ENCODE measurements around the gene APOBEC3B. TPM values are rescaled to one million over a fixed set of nuclear protein-coding genes. Genes with fewer than 3 reads are reported as not detected.

APOBEC3B gene
- total RNA-seq, result 2.3 and 3.5 TPM in 2 replicates

GRCh38 chr22:38981992-38982927 is at the start of gene APOBEC3B:
TSS of gene APOBEC3B (plus strand) at chr22:38982347. CDS start at chr22:38982454, 107 bp downstream.

GRCh38 chr22:38957046-38957770 is 24.9 kb upstream of the APOBEC3B start, which contains the start of gene APOBEC3A:
TSS of gene APOBEC3A (plus strand) at chr22:38957609. CDS start at chr22:38957692, 83 bp downstream.

DNA sequence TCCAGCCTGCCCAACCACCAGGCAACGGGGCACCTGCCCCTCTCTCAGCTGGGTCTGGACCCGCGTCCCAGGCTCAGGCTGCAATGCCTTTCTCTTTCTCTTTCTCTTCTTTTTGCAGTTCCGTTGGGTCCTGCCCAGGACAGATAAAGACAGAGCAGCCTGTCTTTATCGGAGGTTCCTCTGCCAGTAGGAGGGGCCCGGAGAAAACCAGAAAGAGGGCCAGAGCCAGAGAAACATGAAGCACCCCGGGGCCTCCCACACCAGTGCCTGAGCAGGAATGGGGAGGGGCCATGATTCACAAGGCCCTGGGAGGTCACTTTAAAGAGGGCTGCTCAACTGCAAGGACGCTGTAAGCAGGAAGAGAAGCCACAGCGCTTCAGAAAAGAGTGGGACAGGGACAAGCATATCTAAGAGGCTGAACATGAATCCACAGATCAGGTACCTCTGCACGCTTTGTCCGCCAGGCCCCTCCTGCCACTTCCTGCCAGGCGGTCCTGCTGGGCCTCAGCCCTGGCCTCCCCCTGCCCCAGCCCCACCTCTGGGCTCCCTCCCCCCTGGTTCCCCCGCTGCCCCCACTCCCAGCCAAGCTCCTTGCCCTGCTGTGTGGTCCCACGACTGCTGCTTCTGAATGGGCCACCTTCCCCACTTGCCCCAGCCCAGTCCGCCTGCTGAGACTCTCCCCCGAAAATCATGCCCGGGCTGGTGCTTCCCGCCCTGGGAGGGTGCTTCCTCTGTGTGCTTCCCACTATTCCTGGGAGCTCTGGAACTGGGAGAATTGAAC is 32.0 kb downstream of the APOBEC3B start, which contains the start of gene APOBEC3C:
Gene APOBEC3C, plus strand, starts transcription at position 316 of the 781 bp plus-strand sequence. Its CDS starts 106 bp downstream, at position 422.

DNA sequence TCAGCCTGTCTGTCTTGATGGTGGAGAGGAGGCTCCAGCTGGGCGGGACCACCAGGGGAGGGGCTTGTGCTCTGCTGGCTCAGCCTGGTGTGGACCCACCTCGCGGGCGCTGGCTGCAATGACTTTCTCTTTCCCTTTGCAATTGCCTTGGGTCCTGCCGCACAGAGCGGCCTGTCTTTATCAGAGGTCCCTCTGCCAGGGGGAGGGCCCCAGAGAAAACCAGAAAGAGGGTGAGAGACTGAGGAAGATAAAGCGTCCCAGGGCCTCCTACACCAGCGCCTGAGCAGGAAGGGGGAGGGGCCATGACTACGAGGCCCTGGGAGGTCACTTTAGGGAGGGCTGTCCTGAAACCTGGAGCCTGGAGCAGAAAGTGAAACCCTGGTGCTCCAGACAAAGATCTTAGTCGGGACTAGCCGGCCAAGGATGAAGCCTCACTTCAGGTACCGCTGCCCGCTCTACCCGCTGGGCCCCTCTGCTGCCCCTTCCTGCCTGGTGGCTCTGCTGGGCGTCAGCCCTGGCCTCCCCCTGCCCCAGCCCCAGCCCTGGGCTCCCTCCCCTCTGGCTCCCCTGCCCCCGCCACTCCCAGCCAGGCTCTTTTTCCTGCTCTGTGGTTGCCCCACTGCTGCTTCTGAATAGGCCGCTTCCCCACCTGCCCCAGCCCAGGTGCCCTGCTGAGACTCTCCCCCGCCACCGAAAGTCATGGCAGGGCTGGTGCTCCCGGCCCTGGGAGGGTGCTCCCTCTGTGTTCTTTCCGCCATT is 58.6 kb downstream of the APOBEC3B start, which contains the start of gene APOBEC3F:
Gene APOBEC3F, plus strand, starts transcription at position 327 of the 759 bp plus-strand sequence. Its CDS starts 97 bp downstream, at position 424.

Other genes with a start within 250 kb of the APOBEC3B start
- gene SUN2, start 226.3 kb upstream of the APOBEC3B start, total RNA-seq, result 78.4 and 134 TPM in 2 replicates
- gene DNAL4, start 188.2 kb upstream of the APOBEC3B start, total RNA-seq, result 13.5 and 17.5 TPM in 2 replicates
- gene NPTXR, start 138.3 kb upstream of the APOBEC3B start, total RNA-seq, result 0.32 and 0.46 TPM in 2 replicates
- gene CBX6, start 110.1 kb upstream of the APOBEC3B start, total RNA-seq, result 28.3 and 31.6 TPM in 2 replicates
- not detected in 2 replicates for gene APOBEC3A, start 24.7 kb upstream of the APOBEC3B start, total RNA-seq
- gene APOBEC3C, start 31.9 kb downstream of the APOBEC3B start, total RNA-seq, result 1.3 and 1.7 TPM in 2 replicates
- 1.4 and 1.9 TPM in 2 replicates for gene APOBEC3D, start 38.8 kb downstream of the APOBEC3B start, total RNA-seq
- 4.5 and 5.2 TPM in 2 replicates for gene APOBEC3F, start 58.5 kb downstream of the APOBEC3B start, total RNA-seq
- 2.9 and 17.6 TPM in 2 replicates for gene APOBEC3G, start 94.9 kb downstream of the APOBEC3B start, total RNA-seq
- gene APOBEC3H, start 114.9 kb downstream of the APOBEC3B start, total RNA-seq, result 0.32 TPM in 1 of 2 replicates, not detected in the other
- gene CBX7, start 170.3 kb downstream of the APOBEC3B start, total RNA-seq, result 1.3 and 3.2 TPM in 2 replicates

Measured in epithelial cell of umbilical artery (primary cell).